ENCODE data around the gene POLR3F.
"Not testable (repeated sequence)": the region's sequence is repeated elsewhere in the genome, so short reads cannot be mapped to it uniquely, and the experiment has no call there.

POLR3F gene, protein sequence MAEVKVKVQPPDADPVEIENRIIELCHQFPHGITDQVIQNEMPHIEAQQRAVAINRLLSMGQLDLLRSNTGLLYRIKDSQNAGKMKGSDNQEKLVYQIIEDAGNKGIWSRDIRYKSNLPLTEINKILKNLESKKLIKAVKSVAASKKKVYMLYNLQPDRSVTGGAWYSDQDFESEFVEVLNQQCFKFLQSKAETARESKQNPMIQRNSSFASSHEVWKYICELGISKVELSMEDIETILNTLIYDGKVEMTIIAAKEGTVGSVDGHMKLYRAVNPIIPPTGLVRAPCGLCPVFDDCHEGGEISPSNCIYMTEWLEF

DNA sequence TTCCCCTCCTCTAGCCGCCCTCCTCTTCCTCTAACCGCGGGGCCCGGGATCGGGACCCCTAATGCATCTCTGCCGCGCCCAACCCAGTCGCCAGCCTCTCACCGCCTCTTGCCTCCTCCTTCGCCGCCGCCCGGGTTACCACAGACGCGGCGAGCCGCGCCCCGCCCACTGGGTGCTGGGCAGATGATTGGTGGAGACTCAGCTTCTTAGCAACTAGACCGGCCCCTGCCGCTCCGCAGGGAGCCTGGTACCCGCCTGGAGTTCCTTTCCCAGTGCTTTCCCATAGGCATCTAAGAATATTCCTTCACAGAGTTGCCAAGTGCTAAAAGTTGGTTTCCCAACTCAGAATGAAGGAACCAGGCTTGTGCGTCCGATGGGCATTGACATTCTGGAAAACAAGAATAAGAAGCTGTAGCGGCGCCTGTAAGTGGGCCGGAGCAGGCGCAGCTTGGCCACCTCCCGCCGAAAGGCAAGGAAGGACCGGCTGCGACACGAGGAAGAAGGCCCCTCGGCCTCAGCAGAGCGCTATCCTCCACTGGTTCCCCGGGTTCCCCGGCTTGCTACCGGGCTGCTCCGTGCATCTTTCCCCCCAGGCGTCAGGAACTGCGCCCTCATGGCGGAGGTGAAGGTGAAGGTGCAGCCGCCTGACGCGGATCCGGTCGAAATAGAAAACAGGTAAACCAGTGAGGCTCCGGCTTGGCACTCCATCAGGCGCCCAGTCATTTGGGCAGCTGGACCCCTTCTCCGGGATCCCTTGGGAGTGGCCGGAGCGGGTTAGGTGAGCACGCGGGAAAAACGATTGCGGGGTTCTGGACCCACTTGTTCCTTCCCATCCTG, at the start of gene POLR3F, which contains the start of gene DZANK1:
Gene POLR3F, plus strand, starts transcription at position 497 of the 837 bp plus-strand sequence. Its CDS starts 117 bp downstream, at position 614.
Gene DZANK1, minus strand, starts transcription at position 137 of the 837 bp plus-strand sequence. CDS start 1,672 bp downstream, outside the sequence.
- DNase-seq, result peak; percentile 96

DNA sequence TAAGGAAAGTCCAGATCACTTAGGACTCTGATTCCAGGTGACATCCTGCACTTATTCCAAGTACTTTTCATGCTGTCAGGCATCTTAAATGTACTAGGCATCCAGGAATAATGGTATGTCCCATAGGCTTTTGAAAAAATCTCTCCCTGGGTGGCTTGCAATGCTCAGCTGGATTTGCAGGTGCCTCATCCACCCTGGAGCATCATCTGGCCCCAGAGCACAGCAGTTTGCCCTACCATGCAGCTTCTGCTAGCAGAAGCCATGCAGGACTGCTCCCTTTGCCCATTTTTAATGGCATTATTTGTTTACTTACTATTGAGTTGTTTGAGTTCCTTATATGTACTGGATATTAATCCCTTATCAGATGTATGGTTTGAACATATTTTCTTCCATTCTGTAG, 45.6 kb upstream of the POLR3F start:
- DNase-seq, result no peak

DNA sequence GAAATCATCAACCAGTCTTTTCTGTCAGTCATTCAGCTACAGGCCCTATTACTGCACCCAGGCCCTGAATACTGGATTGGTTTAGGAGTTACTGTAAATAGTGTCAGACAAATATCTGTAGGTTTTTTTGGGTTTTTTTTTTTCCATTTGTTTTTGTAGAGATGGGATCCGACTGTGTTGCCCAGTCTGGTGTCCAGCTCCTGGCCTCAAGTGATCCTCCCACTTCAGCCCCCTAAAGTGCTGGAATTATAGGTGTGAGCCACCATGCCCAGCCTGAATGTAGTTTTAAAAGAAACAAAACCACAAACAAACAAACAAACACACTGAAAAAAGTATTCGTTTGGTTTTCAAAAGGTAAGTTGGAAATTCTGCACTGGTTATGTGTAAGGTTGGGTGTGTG, 40.0 kb upstream of the POLR3F start:
- DNase-seq, result no peak

DNA sequence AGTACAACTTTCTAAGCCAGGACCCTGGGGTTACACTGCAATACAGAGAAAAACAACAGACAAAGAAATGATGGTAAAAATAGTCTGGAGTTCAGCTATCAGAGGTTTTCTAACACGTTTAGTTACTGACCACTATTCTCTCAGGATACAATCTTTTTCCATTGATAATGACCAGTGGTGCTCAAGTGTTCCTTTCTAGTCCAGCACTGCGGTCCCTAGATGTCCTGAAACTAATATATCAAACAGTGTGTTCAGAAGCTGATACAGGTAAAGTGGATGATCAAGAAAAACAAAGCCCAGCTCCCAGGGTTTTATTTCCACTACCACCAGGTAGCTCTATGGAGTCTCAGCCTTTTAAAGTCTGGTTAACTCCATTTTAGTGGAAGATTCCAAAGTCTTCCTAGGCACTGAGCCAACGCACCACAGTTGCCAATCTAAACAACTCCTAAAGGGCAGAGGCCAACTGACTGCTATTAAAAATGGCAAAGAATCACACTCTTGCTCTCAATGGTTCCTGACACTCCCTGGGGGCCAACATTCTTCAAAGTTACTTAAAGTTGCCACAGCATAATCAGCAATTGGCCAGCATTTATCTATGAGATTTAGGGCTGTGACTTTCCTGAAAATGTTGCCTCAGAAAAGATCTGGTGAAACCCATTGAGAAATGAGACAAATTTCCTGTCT, 38.6 kb upstream of the POLR3F start:
- DNase-seq, result no peak

DNA sequence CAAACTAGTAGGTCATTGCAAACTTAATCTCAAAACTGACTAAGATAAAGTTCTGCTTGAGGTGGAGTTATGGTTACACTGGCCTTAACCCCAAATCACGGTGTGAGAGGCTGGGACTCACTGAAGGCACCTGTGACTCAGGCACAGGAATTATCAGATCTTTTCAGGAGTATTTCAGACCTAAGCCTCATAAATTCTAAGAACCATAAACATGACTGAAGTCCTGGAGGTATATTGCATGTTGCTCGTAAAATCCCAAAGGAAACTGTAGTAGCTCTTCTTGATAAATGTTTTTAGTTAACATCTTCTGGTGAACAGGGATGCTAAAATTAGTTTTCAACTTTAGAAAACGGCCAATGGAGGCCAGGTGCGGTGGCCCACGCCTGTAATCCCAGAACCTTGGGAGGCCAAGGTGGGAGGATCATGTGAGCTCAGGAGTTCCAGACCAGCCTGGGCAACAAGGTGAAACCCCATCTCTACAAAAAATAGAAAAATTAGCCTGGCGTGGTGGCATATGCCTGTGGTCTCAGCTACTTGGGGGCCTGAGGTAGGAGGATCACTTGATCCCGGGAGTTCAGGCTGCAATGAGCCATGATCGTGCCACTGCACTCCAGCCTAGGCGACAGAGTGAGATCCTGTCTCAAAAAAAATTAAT, 36.9 kb upstream of the POLR3F start:
- DNase-seq, result no peak

DNA sequence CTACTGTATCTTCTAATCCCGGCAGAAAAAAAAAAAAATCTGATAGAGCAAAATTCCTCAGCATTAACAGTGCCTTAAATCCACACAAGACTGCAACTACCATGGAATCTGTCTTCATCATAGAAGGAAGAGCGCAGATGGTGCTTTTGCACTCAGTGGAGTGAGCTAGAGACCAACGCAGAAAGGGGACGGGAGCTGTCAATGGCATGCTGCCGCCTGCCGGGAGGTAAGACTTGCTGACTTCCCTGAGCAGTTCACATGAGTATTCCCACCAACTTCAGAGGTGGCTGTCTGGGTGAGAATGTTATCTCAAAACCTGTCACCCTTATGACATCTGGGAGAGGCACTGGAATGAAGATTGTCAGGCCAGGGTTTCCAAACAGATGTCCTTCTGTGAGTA, 36.0 kb upstream of the POLR3F start:
- DNase-seq, result no peak

DNA sequence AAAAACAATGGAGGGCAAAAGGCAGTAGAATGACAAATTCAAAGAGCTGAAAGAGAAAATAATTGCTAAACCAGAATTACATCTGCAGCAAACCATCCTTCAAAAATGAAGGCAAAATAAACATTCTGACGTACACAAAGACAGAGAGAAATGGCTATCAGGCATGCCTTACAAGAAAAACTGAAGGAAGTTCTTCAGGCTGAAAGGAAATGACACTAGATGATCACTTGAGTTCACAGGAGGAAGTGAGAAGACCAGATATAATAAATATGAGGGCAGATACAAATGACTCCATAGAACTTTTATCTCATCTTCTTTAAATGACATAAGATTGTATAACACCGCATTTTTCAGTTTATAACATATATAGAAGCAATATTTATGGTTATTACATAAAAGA, 30.3 kb upstream of the POLR3F start:
- no peak for DNase-seq

DNA sequence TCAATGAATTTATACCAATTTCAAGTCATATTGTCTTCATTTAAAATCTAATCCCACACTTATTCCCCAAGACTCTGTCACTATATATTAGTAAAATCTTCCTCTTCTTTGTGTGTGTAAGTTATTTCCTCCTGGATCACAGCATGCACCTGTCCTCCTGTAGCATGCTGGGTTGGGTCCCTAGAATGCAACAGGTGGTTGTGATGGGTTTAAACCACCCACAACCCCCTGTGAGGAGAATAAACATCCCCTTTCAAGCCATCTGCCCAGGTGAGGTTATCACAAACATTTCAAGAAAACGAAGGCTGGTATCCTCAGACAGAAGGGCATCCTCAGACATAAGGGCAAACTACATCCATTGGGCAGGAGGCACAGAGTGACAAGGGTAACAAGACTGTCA, 26.8 kb upstream of the POLR3F start:
- no peak for DNase-seq

DNA sequence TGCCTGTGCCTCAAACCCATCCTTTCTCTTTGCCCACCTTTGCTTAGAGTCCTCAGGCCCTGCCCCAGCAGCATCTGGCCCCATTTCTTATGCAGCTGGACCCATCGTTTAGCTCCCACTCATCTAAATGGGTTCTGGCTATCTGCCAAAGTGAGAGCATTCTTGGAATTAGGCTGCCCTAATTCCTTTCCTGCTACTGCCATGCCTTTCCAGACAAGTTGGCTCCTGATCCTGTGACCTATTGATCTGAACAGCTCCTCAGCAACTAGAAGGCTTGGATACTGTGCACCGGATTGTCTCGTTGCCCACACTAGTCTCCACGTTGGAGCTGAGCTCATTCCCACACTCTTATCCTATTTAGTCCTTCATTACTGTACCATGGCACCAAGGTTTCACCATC, 23.3 kb upstream of the POLR3F start:
- DNase-seq, result peak; percentile 77

DNA sequence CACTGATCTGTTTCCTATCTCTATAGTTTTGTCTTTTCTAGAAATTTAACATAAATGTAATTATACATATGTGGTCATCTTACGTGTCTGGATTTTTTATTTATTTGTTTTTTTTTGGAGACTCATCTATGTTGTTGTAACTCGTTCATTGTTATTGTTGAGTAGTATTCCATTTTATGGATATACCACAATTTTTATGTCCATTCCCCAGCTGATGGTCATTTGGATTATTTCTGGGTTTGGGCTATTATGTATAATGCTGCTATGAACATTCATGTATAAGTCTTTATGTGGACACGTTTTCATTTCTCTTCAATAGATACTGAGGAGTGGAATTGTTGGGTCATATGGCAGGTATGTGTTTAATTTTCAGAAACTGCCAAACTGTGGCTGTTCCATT, 10.6 kb upstream of the POLR3F start:
- DNase-seq, result no peak

DNA sequence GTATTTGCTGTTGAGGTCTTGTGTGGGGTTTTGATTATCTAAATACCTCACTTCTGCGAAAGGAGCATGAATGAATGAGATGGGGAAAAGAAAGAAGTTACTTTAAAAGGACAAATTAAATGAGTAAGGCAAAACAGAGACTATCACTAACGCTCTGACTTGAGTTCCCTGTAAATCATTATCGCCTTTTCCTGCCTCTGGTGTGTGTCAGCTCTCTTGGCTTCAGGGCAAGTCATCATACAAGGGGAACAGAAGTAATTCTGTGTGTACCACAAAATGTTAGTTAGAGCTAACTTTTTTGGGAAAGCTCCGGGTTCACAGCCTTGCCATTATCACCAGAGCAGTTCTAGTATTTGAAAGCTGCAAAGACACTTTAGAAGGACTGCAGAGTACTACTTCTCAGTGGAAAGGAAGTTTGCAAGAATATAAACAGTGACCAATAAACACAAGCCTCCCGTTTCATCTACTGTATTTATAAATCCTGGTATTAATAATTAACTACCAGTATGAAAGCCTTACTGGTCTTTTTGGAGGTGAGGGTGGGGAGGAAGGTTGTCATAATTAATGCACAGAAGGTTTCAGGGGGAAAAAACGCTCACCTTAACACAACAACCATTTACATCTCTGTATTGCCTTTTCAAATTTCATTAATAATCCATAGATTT, 1.5 kb upstream of the POLR3F start:
- no peak for DNase-seq

DNA sequence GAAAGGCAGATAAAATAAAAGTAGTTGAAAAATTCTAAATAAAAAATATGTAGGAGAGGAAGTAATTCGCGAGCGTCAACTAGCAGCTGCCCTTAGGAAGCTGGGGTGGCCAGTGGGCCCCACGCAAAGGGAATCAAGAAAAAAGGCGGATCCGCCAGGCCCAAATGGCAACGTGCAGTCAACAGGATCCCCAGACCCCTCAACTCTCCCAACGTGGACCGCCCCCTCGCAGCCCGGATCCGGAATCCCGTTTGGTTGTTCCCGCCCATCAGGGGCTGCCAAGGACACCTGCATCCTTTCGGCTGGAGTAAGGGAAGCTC, 656 bp upstream of the POLR3F start:
- no peak for DNase-seq

DNA sequence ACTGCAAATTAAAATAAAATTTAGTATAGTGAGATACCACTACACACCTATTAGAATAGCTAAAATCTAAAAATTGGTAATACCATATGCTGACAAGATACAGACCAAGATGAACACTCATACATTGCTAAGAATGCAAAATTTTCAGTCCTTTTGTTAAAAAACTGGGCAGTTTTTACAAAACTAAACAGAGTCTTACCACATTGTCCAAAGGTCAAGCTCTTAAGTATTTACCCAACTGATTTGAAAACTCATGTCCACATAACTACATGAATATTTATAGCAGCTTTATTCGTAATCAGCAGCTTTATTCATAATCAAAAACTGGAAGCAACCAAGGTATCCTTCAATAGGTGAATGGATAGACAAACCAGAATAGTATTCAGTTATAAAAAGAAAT, 10.0 kb downstream of the POLR3F start:
- no peak for DNase-seq

DNA sequence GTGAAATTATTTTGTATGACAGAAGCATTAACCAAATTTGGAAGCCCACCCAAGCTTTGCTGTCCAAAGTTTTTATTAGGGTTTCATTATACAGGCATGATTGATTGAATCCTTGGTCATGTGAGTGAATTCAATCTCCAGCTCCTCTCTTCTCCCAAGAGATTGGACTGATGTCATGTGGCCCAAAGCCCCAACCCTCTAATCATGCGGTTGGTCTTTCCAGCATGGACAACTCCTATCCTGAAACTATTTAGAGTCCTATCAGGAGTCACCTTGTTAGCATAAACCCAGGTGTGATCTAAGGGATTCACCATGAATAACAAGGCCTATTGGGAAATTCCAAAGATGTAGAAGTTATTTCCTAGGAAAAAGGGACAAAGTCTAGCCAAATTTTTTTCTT, 10.6 kb downstream of the POLR3F start:
- no peak for DNase-seq

DNA sequence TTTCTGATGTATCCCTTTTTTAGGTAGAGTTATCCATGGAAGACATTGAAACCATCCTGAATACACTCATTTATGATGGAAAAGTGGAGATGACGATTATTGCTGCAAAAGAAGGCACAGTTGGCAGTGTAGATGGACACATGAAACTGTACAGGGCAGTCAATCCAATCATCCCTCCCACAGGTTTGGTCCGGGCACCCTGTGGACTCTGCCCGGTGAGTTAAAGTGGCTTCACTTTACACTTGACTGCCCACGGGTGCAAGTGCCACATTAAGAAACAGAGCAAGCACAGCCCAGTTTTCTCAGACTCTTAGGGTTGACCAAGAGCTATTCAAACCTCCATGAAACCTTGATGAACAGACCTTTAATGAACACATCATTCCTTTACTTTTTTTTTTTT, 14.4 kb downstream of the POLR3F start:
- DNase-seq, result no peak

DNA sequence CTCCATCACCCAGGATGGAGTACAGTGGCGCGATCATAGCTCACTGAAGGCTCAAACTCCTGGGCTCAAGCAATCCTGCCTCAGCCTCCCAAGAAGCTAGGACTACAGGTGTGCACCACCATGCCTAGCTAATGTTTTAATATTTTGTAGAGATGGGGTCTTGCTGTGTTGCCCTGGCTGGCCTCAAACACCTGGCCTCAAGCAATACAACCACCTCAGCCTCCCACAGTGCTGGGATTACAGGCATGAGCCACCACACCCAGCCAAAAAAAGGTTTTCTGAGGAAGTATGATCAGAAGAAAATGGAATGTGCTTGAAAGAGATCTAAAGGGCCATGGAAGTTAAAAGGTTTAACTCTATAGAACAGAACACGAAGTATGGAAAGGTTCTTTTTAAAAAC, 21.1 kb downstream of the POLR3F start:
- no peak for DNase-seq

DNA sequence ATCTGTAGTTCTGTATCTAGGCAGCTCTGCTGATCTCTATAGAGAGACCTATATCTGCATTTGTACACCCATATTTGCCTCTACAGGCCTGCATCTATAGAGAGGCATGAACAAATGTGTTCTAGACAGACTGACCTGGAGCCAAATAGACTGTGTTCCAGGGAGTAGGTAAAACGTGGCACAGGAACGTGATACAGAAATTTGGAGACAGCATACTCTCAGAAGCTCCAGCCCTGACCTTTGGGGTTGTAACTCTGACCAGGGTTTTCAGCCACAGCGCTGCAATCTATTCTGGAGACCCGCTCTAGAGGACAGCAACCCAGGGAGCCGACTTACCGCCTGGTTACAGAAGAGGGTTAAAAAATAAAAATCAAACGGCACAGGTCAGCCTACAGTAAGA, 28.9 kb downstream of the POLR3F start:
- peak; percentile 8 for DNase-seq

DNA sequence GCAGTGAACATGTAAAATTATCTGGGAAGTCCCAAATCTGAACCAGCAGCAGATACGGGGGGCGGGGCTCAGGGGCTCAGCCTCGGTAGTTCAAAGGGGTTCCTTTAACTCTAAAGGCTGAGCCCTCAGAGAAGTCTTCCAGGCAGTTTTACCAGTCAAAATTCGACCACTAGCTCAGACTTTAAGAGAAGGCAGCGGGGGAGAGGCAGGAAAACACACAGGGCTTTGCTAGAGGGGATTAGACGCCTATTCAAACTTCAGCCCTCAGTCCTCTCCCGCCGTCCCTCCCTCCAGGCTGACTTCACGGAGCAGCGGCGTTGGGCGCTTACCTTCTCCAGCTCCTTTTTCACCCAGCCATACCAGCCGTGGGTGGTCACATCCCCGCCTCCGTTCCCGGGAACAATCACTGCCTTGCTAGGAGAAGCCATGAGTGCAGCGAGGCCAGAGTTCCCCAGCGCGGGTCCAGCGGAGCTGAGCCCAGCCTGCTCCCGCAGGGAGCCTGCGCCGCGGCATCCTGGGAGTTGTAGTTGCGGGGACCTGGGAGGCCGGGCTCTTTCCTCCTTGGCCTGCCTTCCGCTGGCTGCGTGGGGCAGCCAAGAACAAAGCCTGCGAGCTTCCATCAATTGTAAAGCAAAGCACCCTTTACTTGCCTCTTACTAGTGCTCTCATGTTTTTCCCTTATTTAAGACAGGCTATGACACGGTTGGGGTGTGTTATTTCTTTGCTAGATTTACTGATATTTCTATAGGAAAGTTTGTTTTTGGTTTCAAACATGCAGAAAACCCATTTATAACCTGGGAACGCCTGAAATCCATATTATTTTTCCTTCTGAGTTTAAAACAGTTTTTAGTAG, 29.8 kb downstream of the POLR3F start, which contains the start of gene RBBP9:
Gene RBBP9, minus strand, starts transcription at position 486 of the 853 bp plus-strand sequence. Its CDS starts 58 bp downstream, at position 428.
- peak; percentile 86 for DNase-seq

DNA sequence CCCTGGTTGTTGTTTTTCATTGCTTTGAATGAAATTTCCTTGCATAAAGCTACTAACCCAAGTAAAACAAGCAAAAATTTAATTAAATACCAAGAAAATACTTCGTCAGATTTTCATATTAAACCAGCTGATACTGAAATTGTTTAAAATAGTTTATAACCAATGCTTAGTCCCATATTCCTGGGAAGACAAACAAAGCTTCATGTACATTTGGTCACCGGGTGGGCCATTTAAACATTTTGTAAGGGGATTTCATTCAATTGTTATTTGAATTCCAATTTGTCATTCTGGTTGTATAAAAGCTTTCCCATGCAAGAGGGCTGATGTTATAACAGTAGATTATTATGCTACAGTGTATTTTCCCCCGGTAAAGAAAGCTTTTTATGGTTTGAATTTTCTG, 30.4 kb downstream of the POLR3F start:
- DNase-seq, result no peak

DNA sequence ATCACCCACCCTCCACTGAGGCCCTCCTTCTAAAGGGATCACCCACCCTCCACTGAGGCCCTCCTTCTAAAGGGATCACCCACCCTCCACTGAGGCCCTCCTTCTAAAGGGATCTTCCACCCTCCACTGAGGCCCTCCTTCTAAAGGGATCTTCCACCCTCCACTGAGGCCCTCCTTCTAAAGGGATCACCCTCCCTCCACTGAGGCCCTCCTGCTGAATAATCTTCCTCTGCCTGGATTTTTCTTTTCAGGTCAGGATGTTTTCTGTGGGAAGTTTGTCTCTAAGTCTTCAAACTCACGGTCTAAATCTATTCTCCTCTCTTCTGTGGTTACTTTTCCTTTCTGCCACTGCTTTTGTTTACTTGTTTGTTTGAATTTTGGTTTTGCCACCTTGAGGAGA, 34.5 kb downstream of the POLR3F start:
- not testable (repeated sequence) for DNase-seq

DNA sequence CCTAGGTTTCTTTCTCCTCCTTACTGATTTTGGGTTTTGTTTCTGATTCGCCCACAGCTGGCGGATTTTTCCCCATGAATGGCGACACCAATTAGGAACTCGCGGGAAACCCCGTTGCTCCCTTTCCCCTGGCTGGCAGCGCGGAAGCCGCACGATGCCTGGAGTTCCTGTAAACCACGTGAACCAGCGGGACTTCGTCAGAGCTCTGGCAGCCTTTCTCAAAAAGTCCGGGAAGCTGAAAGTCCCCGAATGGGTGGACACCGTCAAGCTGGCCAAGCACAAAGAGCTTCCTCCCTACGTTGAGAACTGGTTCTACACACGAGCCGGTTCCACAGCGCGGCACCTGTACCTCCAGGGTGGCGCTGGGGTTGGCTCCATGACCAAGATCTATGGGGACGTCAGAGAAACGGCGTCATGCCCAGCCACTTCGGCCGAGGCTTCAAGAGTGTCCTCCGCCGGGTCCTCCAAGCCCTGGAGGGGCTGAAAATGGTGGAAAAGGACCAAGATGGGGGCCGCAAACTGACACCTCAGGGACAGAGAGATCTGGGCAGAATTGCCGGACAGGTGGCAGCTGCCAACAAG, 37.4 kb downstream of the POLR3F start:
- no peak for DNase-seq
